Thyroid gland (tissue), 4 donors: ENCODE results near the gene YAE1. TPM values are rescaled to one million over a fixed set of nuclear protein-coding genes. Genes with fewer than 3 reads are reported as not detected.

ENCODE experiments used
- DNase-seq, 2 donors: peaks; one replicate each; pipeline ENCODE4 v3.0.0-alpha.2; 2019
- H3K27ac ChIP-seq, 3 donors: fragments of 200-600 bp; sonication (generic); 1 replicate in 2 of 3; 2 replicates in 1 of 3; pipeline ENCODE4 v1.5.1; 2016 to 2019; ENCODE audit warnings: mild to moderate bottlenecking in 1 of 3, moderate library complexity in 1 of 3
- H3K27me3 ChIP-seq: fragments of 200-600 bp; sonication (generic); one replicate; pipeline ENCODE4 v1.5.1; 2019
- H3K36me3 ChIP-seq, 2 donors: fragments of 200-600 bp; sonication (generic); one replicate each; pipeline ENCODE4 v1.5.1; 2016 to 2019
- H3K4me1 ChIP-seq, 2 donors: fragments of 200-600 bp; sonication (generic); one replicate each; pipeline ENCODE4 v1.5.1; 2017 to 2019
- H3K4me3 ChIP-seq, 3 donors: fragments of 200-600 bp; sonication (generic); replicated peaks in 1 of 3; 1 replicate in 2 of 3; 2 replicates in 1 of 3; pipeline ENCODE4 v1.5.1; 2016; ENCODE audit warnings: mild to moderate bottlenecking in 1 of 3
- H3K9me3 ChIP-seq: fragments of 200-600 bp; sonication (generic); one replicate; pipeline ENCODE4 v1.5.1; 2017
- POLR2A ChIP-seq, 2 donors: fragments of 450-650 bp; IDR thresholded peaks; one replicate each; pipeline ENCODE4 v1.6.1; 2017; ENCODE audit warnings: antibody characterized with exemption in 2 of 2, mild to moderate bottlenecking in 2 of 2, moderate library complexity in 1 of 2
- WGBS, 2 donors: methylation state at CpG; one replicate each; pipeline ENCODE4 v1.1.5; 2017; 5-methylcytosine and 5-hydroxymethylcytosine counted together
- intact Hi-C: fragments of 100-400 bp; cut with DNase I; formaldehyde crosslinking; loops from one replicate; pipeline ENCODE4 v1.15.1; 2023
- total RNA-seq, 4 donors: library from RNA; depleted of rRNA; stranded (reverse); fragments of >200 nt; gene quantifications; one replicate each; pipeline ENCODE4 v1.2.3, GENCODE V29; 2016
- TF ChIP-seq, protein P1 (sequence below), 6 experiments: fragments of 200-600 bp in 3 of 6; fragments of 450-650 bp in 3 of 6; sonication (generic) in 3 of 6; IDR thresholded peaks; one replicate each; pipeline ENCODE4 v1.5.1; 2016 to 2019; ENCODE audit warnings: antibody characterized with exemption in 6 of 6, mild to moderate bottlenecking in 2 of 6, inconsistent platforms in 1 of 6, moderate library complexity in 1 of 6

Gene YAE1
- total RNA-seq, 4 donors from 2014 or later: 27.1 to 59.4 (median 33.6) TPM

- TF ChIP-seq, protein P1, sequence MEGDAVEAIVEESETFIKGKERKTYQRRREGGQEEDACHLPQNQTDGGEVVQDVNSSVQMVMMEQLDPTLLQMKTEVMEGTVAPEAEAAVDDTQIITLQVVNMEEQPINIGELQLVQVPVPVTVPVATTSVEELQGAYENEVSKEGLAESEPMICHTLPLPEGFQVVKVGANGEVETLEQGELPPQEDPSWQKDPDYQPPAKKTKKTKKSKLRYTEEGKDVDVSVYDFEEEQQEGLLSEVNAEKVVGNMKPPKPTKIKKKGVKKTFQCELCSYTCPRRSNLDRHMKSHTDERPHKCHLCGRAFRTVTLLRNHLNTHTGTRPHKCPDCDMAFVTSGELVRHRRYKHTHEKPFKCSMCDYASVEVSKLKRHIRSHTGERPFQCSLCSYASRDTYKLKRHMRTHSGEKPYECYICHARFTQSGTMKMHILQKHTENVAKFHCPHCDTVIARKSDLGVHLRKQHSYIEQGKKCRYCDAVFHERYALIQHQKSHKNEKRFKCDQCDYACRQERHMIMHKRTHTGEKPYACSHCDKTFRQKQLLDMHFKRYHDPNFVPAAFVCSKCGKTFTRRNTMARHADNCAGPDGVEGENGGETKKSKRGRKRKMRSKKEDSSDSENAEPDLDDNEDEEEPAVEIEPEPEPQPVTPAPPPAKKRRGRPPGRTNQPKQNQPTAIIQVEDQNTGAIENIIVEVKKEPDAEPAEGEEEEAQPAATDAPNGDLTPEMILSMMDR (IDR thresholded peaks at IDR 0.05): no peak
- TF ChIP-seq POLR2A (IDR thresholded peaks at IDR 0.05): no peak
- intact Hi-C loops: no loop called here
- Histone ChIP-seq H3K4me1 (no peaks in the 10 kb centered on the region), H3K27me3 (no peaks in the 10 kb centered on the region), H3K36me3 (no peaks in the 10 kb centered on the region), H3K9me3 (no peaks in the 10 kb centered on the region), H3K27ac (no peak overlapping the region), H3K4me3 (no peak overlapping the region)
- no peak for DNase-seq
- 40 to 47% methylated on average over 7 of the region's 7 CpGs for WGBS, 2 donors
Measured at GRCh38 chr7:39530971-39531370, 35.2 kb upstream of the YAE1 start.

GRCh38 chr7:39531818-39532217 is 34.4 kb upstream of the YAE1 start:
- Histone ChIP-seq H3K4me1 (no peaks in the 10 kb centered on the region), H3K4me3 (no peak overlapping the region), H3K27ac (no peak overlapping the region), H3K9me3 (no peaks in the 10 kb centered on the region), H3K27me3 (no peaks in the 10 kb centered on the region), H3K36me3 (no peaks in the 10 kb centered on the region)
- intact Hi-C loops: no loop called here
- TF ChIP-seq, protein P1 (IDR thresholded peaks at IDR 0.05): no peak
- no peak for TF ChIP-seq POLR2A (IDR thresholded peaks at IDR 0.05)
- WGBS, 2 donors: 46 to 64% methylated on average over 5 of the region's 5 CpGs
- no peak for DNase-seq

- TF ChIP-seq POLR2A (IDR thresholded peaks at IDR 0.05): no peak
- TF ChIP-seq, protein P1 (IDR thresholded peaks at IDR 0.05): no peak
- WGBS, 2 donors: 73 to 88% methylated on average over 3 to 4 of the region's 4 CpGs
- H3K27me3 ChIP-seq: no peaks in the 10 kb centered on the region
- no peak for DNase-seq
- no peak overlapping the region for H3K27ac ChIP-seq
- H3K4me1 ChIP-seq: no peaks in the 10 kb centered on the region
- intact Hi-C loops: no loop called here
- no peaks in the 10 kb centered on the region for H3K9me3 ChIP-seq
- no peaks in the 10 kb centered on the region for H3K36me3 ChIP-seq
- no peak overlapping the region for H3K4me3 ChIP-seq
Measured at GRCh38 chr7:39532832-39533231, 33.4 kb upstream of the YAE1 start.

- Histone ChIP-seq H3K27me3 (no peaks in the 10 kb centered on the region), H3K9me3 (no peaks in the 10 kb centered on the region), H3K4me3 (no peak overlapping the region), H3K36me3 (no peaks in the 10 kb centered on the region), H3K4me1 (no peaks in the 10 kb centered on the region), H3K27ac (no peak overlapping the region)
- no peak for DNase-seq
- WGBS, 2 donors: 87 to 88% methylated on average over 1 of the region's 1 CpG
- TF ChIP-seq POLR2A (IDR thresholded peaks at IDR 0.05): no peak
- TF ChIP-seq, protein P1 (IDR thresholded peaks at IDR 0.05): no peak
- intact Hi-C loops: no loop called here
Measured at GRCh38 chr7:39534599-39534998, 31.6 kb upstream of the YAE1 start.

- no peak overlapping the region for H3K27ac ChIP-seq
- H3K4me1 ChIP-seq: no peaks in the 10 kb centered on the region
- no peaks in the 10 kb centered on the region for H3K36me3 ChIP-seq
- intact Hi-C loops: no loop called here
- no peak overlapping the region for H3K4me3 ChIP-seq
- no peaks in the 10 kb centered on the region for H3K9me3 ChIP-seq
- no peaks in the 10 kb centered on the region for H3K27me3 ChIP-seq
- no peak for DNase-seq
- no peak for TF ChIP-seq POLR2A (IDR thresholded peaks at IDR 0.05)
- TF ChIP-seq, protein P1 (IDR thresholded peaks at IDR 0.05): no peak
Measured at GRCh38 chr7:39535064-39535463, 31.1 kb upstream of the YAE1 start.
